GM18858 (cell line): Measurements from ENCODE around the gene NCOA5.

Experiments used
- ATAC-seq: cut with Tn5 transposase; IDR thresholded peaks from one replicate; pipeline ENCODE4 v1.9.1; 2021; ENCODE audit not compliant: unreplicated experiment

The NCOA5 gene

GRCh38 chr20:46018611-46019010, 71.2 kb downstream of the NCOA5 start:
- ATAC-seq = no peak

- no peak for ATAC-seq
Measured at GRCh38 chr20:46018112-46018511, 71.7 kb downstream of the NCOA5 start.

GRCh38 chr20:46017272-46017671, 72.5 kb downstream of the NCOA5 start:
- no peak for ATAC-seq

- no peak for ATAC-seq
Measured at GRCh38 chr20:46014517-46015396, 75.0 kb downstream of the NCOA5 start.

GRCh38 chr20:46013829-46014516, 75.8 kb downstream of the NCOA5 start:
- ATAC-seq = no peak

GRCh38 chr20:46013322-46013828, 76.4 kb downstream of the NCOA5 start:
- no peak for ATAC-seq

GRCh38 chr20:46012921-46013320, 76.8 kb downstream of the NCOA5 start:
- no peak for ATAC-seq

GRCh38 chr20:46011631-46012482, 77.9 kb downstream of the NCOA5 start:
- ATAC-seq = no peak
